A673 (cell line): ENCODE results near the gene CIC. TPM values are rescaled to one million over a fixed set of nuclear protein-coding genes. Genes with fewer than 3 reads are reported as not detected.

Source experiments
- BruUV-seq: library from RNA; stranded (reverse); fragments of 400-500 nt; replicated peaks from 2 replicates; lab custom pipeline; 2021; lab: Mats Ljungman, UMichigan
- CTCF ChIA-PET: fragments of 300-600 bp; sonication (Branson Sonifier 250); formaldehyde crosslinking; loops from one replicate; lab custom pipeline; 2022; ENCODE audit warnings: antibody characterized with exemption; lab: Charles Lee
- POLR2A ChIA-PET: fragments of 300-600 bp; sonication (Branson Sonifier 250); formaldehyde crosslinking; loops from one replicate; lab custom pipeline; 2022; ENCODE audit warnings: antibody characterized with exemption; ENCODE audit not compliant: low non-redundant PET; lab: Charles Lee
- DNase-seq: peaks from one replicate; pipeline ENCODE4 v3.0.0-alpha.2; 2015; ENCODE audit warnings: low spot score
- H3K27ac ChIP-seq: fragments of 200-600 bp; sonication (generic); 2 replicates; pipeline ENCODE4 v1.5.1; 2016; ENCODE audit warnings: mixed run types, low read depth, mild to moderate bottlenecking, mixed read lengths, antibody characterized with exemption, low read length; ENCODE audit not compliant: poor library complexity, severe bottlenecking
- H3K27me3 ChIP-seq: fragments of 200-600 bp; sonication (generic); replicated peaks from 2 replicates; pipeline ENCODE4 v1.6.1; 2017; ENCODE audit warnings: mixed run types, low read depth, mild to moderate bottlenecking, mixed read lengths, antibody characterized with exemption, low read length; ENCODE audit not compliant: insufficient read depth, poor library complexity
- H3K36me3 ChIP-seq: fragments of 200-600 bp; sonication (generic); 2 replicates; pipeline ENCODE4 v1.6.1; 2016; ENCODE audit warnings: mixed run types, mild to moderate bottlenecking, mixed read lengths, antibody characterized with exemption, low read length; ENCODE audit not compliant: insufficient read depth, poor library complexity, severe bottlenecking
- H3K4me1 ChIP-seq: fragments of 200-600 bp; sonication (generic); 2 replicates; pipeline ENCODE4 v1.6.1; 2017; ENCODE audit warnings: mixed run types, mild to moderate bottlenecking, mixed read lengths, antibody characterized with exemption, low read length; ENCODE audit not compliant: insufficient read depth, poor library complexity, severe bottlenecking
- H3K4me3 ChIP-seq: fragments of 200-600 bp; sonication (generic); 2 replicates; pipeline ENCODE4 v1.5.1; 2016; ENCODE audit warnings: low read depth, mixed run types, mild to moderate bottlenecking, mixed read lengths, low read length; ENCODE audit not compliant: poor library complexity, severe bottlenecking
- H3K9me3 ChIP-seq: fragments of 200-600 bp; sonication (generic); 2 replicates; pipeline ENCODE4 v1.6.1; 2016; ENCODE audit warnings: mixed run types, low read depth, mild to moderate bottlenecking, mixed read lengths, antibody characterized with exemption, low read length; ENCODE audit not compliant: poor library complexity, severe bottlenecking
- EZH2 ChIP-seq: fragments of 200-600 bp; sonication (generic); IDR thresholded peaks from 2 replicates; pipeline ENCODE4 v1.6.1; 2017; ENCODE audit warnings: borderline replicate concordance, low read depth, mild to moderate bottlenecking, mixed read lengths, antibody characterized with exemption, low read length; ENCODE audit not compliant: poor library complexity, severe bottlenecking
- intact Hi-C: fragments of 100-400 bp; cut with micrococcal nuclease; formaldehyde crosslinking; loops from one replicate; pipeline ENCODE4 v1.10.0; 2022; ENCODE audit not compliant: unreplicated experiment
- total RNA-seq: library from RNA; stranded (reverse); gene quantifications from 2 replicates; pipeline ENCODE4 v1.2.3, GENCODE V29; 2021
- TF ChIP-seq, protein P1 (sequence below): fragments of 300-800, 200-600 bp; sonication (generic); conservative IDR thresholded peaks from 2 replicates; pipeline ENCODE4 v1.5.1; 2017; ENCODE audit warnings: low read depth, mild to moderate bottlenecking, antibody characterized with exemption, low read length, moderate library complexity, mixed read lengths

The CIC gene
- total RNA-seq, 1 experiment from 2014 or later, result 80.3 TPM

GRCh38 chr19:42220751-42221097 lies 48.3 kb upstream of the CIC start:
- DNase-seq, result no peak
- H3K27me3 ChIP-seq, result no peaks in the 10 kb centered on the region
- no peaks in the 10 kb centered on the region for H3K9me3 ChIP-seq
- TF ChIP-seq, protein P1, sequence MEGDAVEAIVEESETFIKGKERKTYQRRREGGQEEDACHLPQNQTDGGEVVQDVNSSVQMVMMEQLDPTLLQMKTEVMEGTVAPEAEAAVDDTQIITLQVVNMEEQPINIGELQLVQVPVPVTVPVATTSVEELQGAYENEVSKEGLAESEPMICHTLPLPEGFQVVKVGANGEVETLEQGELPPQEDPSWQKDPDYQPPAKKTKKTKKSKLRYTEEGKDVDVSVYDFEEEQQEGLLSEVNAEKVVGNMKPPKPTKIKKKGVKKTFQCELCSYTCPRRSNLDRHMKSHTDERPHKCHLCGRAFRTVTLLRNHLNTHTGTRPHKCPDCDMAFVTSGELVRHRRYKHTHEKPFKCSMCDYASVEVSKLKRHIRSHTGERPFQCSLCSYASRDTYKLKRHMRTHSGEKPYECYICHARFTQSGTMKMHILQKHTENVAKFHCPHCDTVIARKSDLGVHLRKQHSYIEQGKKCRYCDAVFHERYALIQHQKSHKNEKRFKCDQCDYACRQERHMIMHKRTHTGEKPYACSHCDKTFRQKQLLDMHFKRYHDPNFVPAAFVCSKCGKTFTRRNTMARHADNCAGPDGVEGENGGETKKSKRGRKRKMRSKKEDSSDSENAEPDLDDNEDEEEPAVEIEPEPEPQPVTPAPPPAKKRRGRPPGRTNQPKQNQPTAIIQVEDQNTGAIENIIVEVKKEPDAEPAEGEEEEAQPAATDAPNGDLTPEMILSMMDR, result no peak
- TF ChIP-seq EZH2, result no peak
- BruUV-seq, result no TSS peak
- H3K27ac ChIP-seq, result peak overlapping the region; percentile 77
- peaks cover 31% of the 10 kb centered on the region for H3K4me1 ChIP-seq
- CTCF ChIA-PET, result interaction anchor here (0.6 kb wide), 1 partner anchor 214 kb away, joined by 6 read pairs; no protein-coding TSS in a partner anchor
- POLR2A ChIA-PET, result interaction anchor here (0.5 to 0.6 kb wide), 2 partner anchors 44 to 47 kb away, joined by 3 to 6 read pairs; no protein-coding TSS in a partner anchor
- H3K4me3 ChIP-seq, result peak overlapping the region; percentile 87
- intact Hi-C loops, result no loop called here
- peaks cover 18% of the 10 kb centered on the region for H3K36me3 ChIP-seq

- CTCF ChIA-PET, result no interaction called here
- H3K4me3 ChIP-seq, result no peak overlapping the region
- peaks cover 8% of the 10 kb centered on the region for H3K4me1 ChIP-seq
- intact Hi-C loops, result no loop called here
- DNase-seq, result no peak
- BruUV-seq, result no TSS peak
- TF ChIP-seq EZH2, result no peak
- TF ChIP-seq, protein P1, result no peak
- no peaks in the 10 kb centered on the region for H3K27me3 ChIP-seq
- H3K9me3 ChIP-seq, result no peaks in the 10 kb centered on the region
- no peak overlapping the region for H3K27ac ChIP-seq
- H3K36me3 ChIP-seq, result peaks cover 55% of the 10 kb centered on the region
- POLR2A ChIA-PET, result no interaction called here
Observed at GRCh38 chr19:42224940-42225717, 43.9 kb upstream of the CIC start.

DNA sequence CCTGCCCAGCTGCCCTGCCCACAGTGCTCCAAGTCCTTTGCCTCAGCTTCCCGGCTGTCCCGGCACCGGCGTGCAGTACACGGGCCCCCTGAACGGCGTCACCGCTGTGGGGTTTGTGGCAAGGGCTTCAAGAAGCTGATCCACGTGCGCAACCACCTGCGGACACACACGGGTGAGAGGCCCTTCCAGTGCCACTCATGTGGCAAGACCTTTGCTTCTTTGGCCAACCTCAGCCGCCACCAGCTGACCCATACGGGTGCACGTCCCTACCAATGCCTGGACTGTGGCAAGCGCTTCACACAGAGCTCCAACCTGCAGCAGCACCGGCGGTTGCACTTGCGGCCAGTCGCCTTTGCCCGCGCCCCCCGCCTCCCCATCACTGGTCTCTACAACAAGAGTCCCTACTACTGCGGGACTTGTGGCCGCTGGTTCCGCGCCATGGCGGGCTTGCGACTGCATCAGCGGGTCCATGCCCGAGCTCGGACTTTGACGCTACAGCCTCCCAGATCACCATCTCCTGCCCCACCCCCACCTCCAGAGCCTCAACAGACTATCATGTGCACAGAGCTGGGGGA lies 43.2 kb upstream of the CIC start:
- DNase-seq, result no peak
- TF ChIP-seq, protein P1, result no peak
- no peak for TF ChIP-seq EZH2
- no peak overlapping the region for H3K27ac ChIP-seq
- no TSS peak for BruUV-seq
- H3K36me3 ChIP-seq, result peaks cover 58% of the 10 kb centered on the region
- no peaks in the 10 kb centered on the region for H3K27me3 ChIP-seq
- ChIA-PET CTCF (no interaction called here), POLR2A (no interaction called here)
- no peak overlapping the region for H3K4me3 ChIP-seq
- H3K4me1 ChIP-seq, result peaks cover 7% of the 10 kb centered on the region
- H3K9me3 ChIP-seq, result no peaks in the 10 kb centered on the region
- intact Hi-C loops, result no loop called here
